ENCODE results near the gene RD3L.

Gene RD3L

DNA sequence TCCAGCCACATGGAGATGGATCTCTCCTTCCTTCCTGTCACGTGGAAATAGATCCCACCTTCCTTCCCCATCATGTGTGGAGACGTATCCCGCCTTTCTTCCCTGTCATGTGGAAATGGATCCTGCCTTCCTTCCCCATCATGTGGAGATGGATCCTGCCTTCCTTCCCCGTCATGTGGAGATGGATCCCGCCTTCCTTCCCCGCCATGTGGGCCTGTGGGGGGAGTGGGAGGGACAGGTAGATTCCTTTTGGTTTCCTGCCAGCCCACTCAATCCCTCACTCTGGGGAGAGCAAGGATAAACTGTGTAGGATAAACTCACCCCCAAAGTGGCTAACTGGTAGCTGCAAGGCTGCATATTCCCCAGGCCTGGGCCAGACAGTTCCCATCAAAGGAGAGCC, 45.8 kb downstream of the RD3L start:
- no peak for DNase-seq (ENCODE audit: low read depth in 2 of 2)

DNA sequence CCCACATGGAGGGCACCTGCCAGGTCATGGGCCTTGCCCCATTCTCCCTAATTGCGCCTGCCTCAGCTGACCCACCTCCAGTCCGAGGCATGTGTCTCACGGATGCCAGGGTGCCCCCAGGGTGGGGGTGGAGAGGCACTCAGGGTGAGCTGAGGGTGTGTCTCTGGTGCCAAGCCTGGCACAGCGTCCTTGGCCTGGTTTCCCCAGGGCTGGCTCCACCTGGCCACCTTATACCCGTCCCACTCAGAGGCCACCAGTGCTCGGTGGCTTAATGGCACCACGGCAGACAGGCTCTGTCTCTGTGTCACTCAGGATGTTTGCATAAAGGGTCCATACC, 47.6 kb downstream of the RD3L start:
- DNase-seq (ENCODE audit: low read depth in 2 of 2), result no peak

DNA sequence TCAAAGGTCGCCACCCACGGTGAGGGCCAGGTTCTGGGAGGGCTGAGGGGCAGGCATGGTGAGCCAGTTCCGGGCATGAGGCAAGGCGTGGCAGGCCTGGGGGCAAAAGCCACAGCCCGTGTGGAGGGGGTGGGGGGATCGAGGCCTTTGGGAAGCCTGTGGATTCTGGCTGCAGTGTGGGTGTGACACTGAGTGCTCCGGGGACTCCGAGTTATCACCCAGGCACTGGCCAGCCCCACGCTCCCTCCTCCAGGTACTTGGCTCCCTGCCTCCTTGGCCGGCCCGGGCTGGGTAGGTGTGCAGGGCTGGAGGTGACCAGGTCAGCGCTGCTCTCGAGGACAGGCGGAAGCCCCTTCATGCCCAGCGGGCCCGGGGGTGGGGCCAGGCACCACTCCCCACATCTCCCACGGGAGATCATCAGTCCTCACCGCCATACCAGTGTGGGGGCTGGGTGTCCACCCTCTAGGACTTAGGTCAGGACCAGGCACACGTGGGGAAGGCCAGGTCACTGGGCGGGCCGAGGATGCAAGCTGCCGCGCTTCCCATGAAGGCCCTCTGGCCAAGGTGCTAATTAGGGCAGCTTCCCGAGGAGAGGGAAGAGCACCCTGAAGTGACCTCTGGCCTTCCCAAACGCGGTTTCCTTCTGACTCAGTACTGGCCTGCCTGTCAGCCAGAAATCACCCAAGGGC, 48.2 kb downstream of the RD3L start:
- no peak for DNase-seq (ENCODE audit: low read depth in 2 of 2)

DNA sequence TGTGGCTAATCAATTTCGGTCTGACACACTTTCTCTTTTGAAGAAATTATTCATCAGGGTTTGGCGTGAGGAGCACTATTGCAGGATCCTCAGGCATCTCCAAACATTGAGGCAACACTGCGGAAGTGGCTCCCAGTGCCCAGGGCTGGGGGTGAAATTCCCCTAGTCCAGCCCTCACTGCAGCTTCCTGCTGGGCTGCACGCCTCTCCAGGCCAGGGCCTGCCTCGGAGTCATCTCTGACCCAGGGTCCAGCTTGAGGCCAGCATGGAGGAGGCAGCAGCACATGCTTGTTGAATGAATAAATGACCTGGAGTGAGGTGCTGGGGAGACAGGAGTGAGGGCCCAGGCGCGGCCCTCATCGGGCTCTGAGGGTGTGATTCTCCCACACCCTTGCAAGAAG, 50.1 kb downstream of the RD3L start:
- no peak for DNase-seq (ENCODE audit: low read depth in 2 of 2)

DNA sequence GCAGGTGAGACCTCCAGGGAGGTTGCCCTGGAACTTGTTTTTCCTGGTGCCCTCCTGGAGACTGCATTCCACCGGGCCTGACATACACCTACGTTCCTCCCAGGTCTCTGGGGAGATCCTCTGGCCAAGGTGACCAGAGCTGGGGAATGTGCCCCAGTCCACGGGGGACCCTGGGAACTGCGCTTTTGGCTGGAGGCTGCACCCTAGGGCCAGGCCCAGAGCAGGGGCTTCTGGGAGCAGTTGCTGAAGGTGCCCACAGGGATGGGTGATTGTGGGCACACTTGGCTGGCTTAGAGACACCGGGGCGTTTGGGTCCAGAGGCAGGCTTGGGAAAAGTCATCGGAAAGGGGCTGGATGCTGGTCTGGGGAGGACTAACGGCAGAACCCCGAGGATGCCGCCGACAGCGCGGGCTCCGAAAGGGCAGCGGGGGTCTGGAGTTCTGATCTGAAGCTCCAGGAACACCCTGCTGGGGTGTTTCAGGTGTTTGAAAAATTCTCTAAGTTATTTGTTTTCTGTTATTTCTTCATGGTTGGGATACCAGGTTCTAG, 50.6 kb downstream of the RD3L start:
- no peak for DNase-seq (ENCODE audit: low read depth in 2 of 2)

DNA sequence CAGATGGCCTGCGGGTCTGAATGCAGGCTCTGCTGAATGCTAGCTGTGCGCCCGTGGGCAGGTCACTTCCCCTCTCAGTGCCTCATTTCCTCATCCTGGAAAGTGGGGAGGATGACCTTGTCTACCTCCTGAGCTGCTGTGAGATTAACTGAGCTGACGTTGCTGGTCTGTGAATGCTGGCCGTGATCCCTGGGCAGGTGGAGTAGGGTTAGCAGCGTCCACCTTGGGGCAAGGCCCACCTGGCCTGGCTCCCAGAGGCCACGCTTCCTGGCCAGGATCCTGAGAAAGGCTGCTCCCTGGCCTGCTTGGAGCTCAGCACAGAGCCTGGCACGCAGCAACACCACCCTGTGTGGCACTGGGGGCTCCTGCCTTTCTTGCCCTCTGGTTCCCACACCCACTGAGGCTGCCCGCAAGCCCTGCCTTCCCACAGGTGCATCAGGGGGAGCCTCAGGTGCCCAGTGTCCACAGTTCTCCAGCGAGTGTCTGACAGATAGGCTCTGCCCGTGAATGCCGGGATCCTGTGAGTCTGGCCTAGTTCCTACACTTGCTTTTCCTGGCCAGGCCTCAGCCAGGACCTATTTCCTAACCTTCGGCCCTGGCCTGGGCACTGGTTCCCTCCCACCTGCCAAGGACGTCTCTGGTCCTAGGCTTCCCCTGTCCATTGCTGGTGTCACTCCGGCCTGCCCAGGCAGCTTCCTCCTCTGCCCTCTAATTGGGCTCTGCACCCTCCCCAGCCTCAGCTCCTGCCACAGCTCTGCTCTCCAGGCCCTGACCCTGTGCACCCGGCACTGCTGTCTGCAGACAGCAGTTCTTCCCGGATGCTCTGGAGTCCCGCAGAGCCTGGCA, 51.3 kb downstream of the RD3L start:
- no peak for DNase-seq (ENCODE audit: low read depth in 2 of 2)
